GM19035 (cell line): Measurements from ENCODE around the gene CCDC194.
"Not testable (repeated sequence)": the region's sequence is repeated elsewhere in the genome, so short reads cannot be mapped to it uniquely, and the experiment has no call there.

Source experiments
- ATAC-seq: cut with Tn5 transposase; IDR thresholded peaks from one replicate; pipeline ENCODE4 v1.9.1; 2021; ENCODE audit not compliant: unreplicated experiment

The CCDC194 gene

GRCh38 chr19:17376935-17377600 is 16.9 kb downstream of the CCDC194 start, which contains the start of gene PLVAP:
Gene PLVAP (minus strand): TSS chr19:17377342. CDS start chr19:17377288, 54 bp downstream.
- no peak for ATAC-seq

GRCh38 chr19:17370026-17370587 is 23.9 kb downstream of the CCDC194 start:
- ATAC-seq: peak; percentile 86

- no peak for ATAC-seq
Observed at GRCh38 chr19:17365361-17365760, 28.6 kb downstream of the CCDC194 start.

GRCh38 chr19:17363852-17364605 is 30.0 kb downstream of the CCDC194 start:
- ATAC-seq: not testable (repeated sequence)

GRCh38 chr19:17359905-17360800 is 33.8 kb downstream of the CCDC194 start:
- no peak for ATAC-seq

- ATAC-seq: no peak
Observed at GRCh38 chr19:17358395-17358794, 35.6 kb downstream of the CCDC194 start.

GRCh38 chr19:17357724-17358123 is 36.3 kb downstream of the CCDC194 start:
- no peak for ATAC-seq

- ATAC-seq: no peak
Observed at GRCh38 chr19:17357078-17357666, 36.8 kb downstream of the CCDC194 start.

- ATAC-seq: no peak
Observed at GRCh38 chr19:17353386-17353785, 40.6 kb downstream of the CCDC194 start.

- no peak for ATAC-seq
Observed at GRCh38 chr19:17352608-17353280, 41.3 kb downstream of the CCDC194 start.

GRCh38 chr19:17351815-17352435 is 42.1 kb downstream of the CCDC194 start:
- ATAC-seq: no peak

- ATAC-seq: no peak
Observed at GRCh38 chr19:17348700-17349099, 45.3 kb downstream of the CCDC194 start.

- no peak for ATAC-seq
Observed at GRCh38 chr19:17347877-17348276, 46.1 kb downstream of the CCDC194 start.

GRCh38 chr19:17347361-17347760 is 46.6 kb downstream of the CCDC194 start:
- no peak for ATAC-seq

- ATAC-seq: no peak
Observed at GRCh38 chr19:17346109-17346671, 47.8 kb downstream of the CCDC194 start.

GRCh38 chr19:17341845-17342244 is 52.2 kb downstream of the CCDC194 start:
- no peak for ATAC-seq

GRCh38 chr19:17341386-17341785 is 52.6 kb downstream of the CCDC194 start:
- no peak for ATAC-seq

GRCh38 chr19:17340871-17341357 is 53.1 kb downstream of the CCDC194 start:
- ATAC-seq: no peak
